Renal pelvis (tissue), 12 donors: ENCODE measurements around the gene PALS1. TPM values are rescaled to one million over a fixed set of nuclear protein-coding genes. Genes with fewer than 3 reads are reported as not detected.

Experiments
- DNase-seq: peaks from one replicate; pipeline ENCODE4 v3.0.0-alpha.2; 2013
- long read RNA-seq, 16 experiments: transcript quantifications; one replicate each; lab custom pipeline, GENCODE V29; 2026
- polyA plus RNA-seq, 3 donors: library from polyadenylated mRNA; unstranded; fragments of 120-200 nt; gene quantifications; one replicate each; pipeline ENCODE4 v1.2.1, GENCODE V29; 2013; ENCODE audit not compliant: insufficient read length in 3 of 3

PALS1 gene
- 100 to 1,000 TPM; 116 to 158 (median 124) TPM for polyA plus RNA-seq
- long read RNA-seq, donor 1, full-length matches to known transcripts, result 2 of 7 reads
- long read RNA-seq, donor 1, partial matches to known transcripts, result 0 of 7 reads
- long read RNA-seq, donor 1, other reads (novel, unspliced or antisense), result 5 of 7 reads
- long read RNA-seq, donor 2, full-length matches to known transcripts, result 11 of 75 reads
- long read RNA-seq, donor 2, partial matches to known transcripts, result 54 of 75 reads
- long read RNA-seq, donor 2, other reads (novel, unspliced or antisense), result 10 of 75 reads
- long read RNA-seq, donor 3, full-length matches to known transcripts, result 5 of 5 reads
- long read RNA-seq, donor 3, partial matches to known transcripts, result 0 of 5 reads
- long read RNA-seq, donor 3, other reads (novel, unspliced or antisense), result 0 of 5 reads
- long read RNA-seq, donor 4, full-length matches to known transcripts, result 2 of 7 reads
- long read RNA-seq, donor 4, partial matches to known transcripts, result 0 of 7 reads
- long read RNA-seq, donor 4, other reads (novel, unspliced or antisense), result 5 of 7 reads
- long read RNA-seq, donor 5, full-length matches to known transcripts, result 1 of 1 reads
- long read RNA-seq, donor 5, partial matches to known transcripts, result 0 of 1 reads
- long read RNA-seq, donor 5, other reads (novel, unspliced or antisense), result 0 of 1 reads
- long read RNA-seq, donor 6, full-length matches to known transcripts, result 7 of 109 reads
- long read RNA-seq, donor 6, partial matches to known transcripts, result 102 of 109 reads
- long read RNA-seq, donor 6, other reads (novel, unspliced or antisense), result 0 of 109 reads
- long read RNA-seq, donor 7, full-length matches to known transcripts, result 4 of 10 reads
- long read RNA-seq, donor 7, partial matches to known transcripts, result 0 of 10 reads
- long read RNA-seq, donor 7, other reads (novel, unspliced or antisense), result 6 of 10 reads
- long read RNA-seq, donor 8, partial matches to known transcripts, result 0 of 1 reads
- long read RNA-seq, donor 8, other reads (novel, unspliced or antisense), result 0 of 1 reads
- long read RNA-seq, donor 9, full-length matches to known transcripts, result 6 of 25 reads
- long read RNA-seq, donor 9, partial matches to known transcripts, result 19 of 25 reads
- long read RNA-seq, donor 9, other reads (novel, unspliced or antisense), result 0 of 25 reads
- long read RNA-seq, donor 10, full-length matches to known transcripts, result 5 of 5 reads
- long read RNA-seq, donor 10, partial matches to known transcripts, result 0 of 5 reads
- long read RNA-seq, donor 10, other reads (novel, unspliced or antisense), result 0 of 5 reads
- long read RNA-seq, donor 11, full-length matches to known transcripts, result 4 of 4 reads
- long read RNA-seq, donor 11, partial matches to known transcripts, result 0 of 4 reads
- long read RNA-seq, donor 11, other reads (novel, unspliced or antisense), result 0 of 4 reads
- long read RNA-seq, donor 12, full-length matches to known transcripts, result 10 of 15 reads
- long read RNA-seq, donor 12, partial matches to known transcripts, result 0 of 15 reads
- long read RNA-seq, donor 12, other reads (novel, unspliced or antisense), result 5 of 15 reads
- long read RNA-seq, donor 13, full-length matches to known transcripts, result 1 of 13 reads
- long read RNA-seq, donor 13, partial matches to known transcripts, result 12 of 13 reads
- long read RNA-seq, donor 13, other reads (novel, unspliced or antisense), result 0 of 13 reads
- long read RNA-seq, donor 14, result 0 reads
- long read RNA-seq, donor 15, result 0 reads
- long read RNA-seq, donor 16, full-length matches to known transcripts, result 2 of 9 reads
- long read RNA-seq, donor 16, partial matches to known transcripts, result 0 of 9 reads
- long read RNA-seq, donor 16, other reads (novel, unspliced or antisense), result 7 of 9 reads

GRCh38 chr14:67241411-67242167 lies at the start of gene PALS1:
PALS1 (plus strand) TSS chr14:67241435; CDS start chr14:67279171, 37,736 bp downstream.
- no peak for DNase-seq

GRCh38 chr14:67191768-67192290 lies 49.4 kb upstream of the PALS1 start:
- DNase-seq, result no peak

GRCh38 chr14:67192366-67192765 lies 48.9 kb upstream of the PALS1 start:
- DNase-seq, result no peak

- DNase-seq, result no peak
Measured at GRCh38 chr14:67195279-67195678, 46.0 kb upstream of the PALS1 start.

- no peak for DNase-seq
Measured at GRCh38 chr14:67199016-67199415, 42.2 kb upstream of the PALS1 start.

- DNase-seq, result no peak
Measured at GRCh38 chr14:67207810-67208209, 33.4 kb upstream of the PALS1 start.

GRCh38 chr14:67218126-67218525 lies 23.1 kb upstream of the PALS1 start:
- no peak for DNase-seq

- no peak for DNase-seq
Measured at GRCh38 chr14:67221248-67221981, 19.8 kb upstream of the PALS1 start.

GRCh38 chr14:67221982-67222328 lies 19.3 kb upstream of the PALS1 start:
- no peak for DNase-seq

- DNase-seq, result no peak
Measured at GRCh38 chr14:67225523-67225922, 15.7 kb upstream of the PALS1 start.

- no peak for DNase-seq
Measured at GRCh38 chr14:67228325-67228984, 12.8 kb upstream of the PALS1 start.

GRCh38 chr14:67232066-67232465 lies 9.2 kb upstream of the PALS1 start:
- DNase-seq, result no peak

GRCh38 chr14:67232621-67233020 lies 8.6 kb upstream of the PALS1 start:
- DNase-seq, result no peak

GRCh38 chr14:67237591-67237990 lies 3.6 kb upstream of the PALS1 start:
- no peak for DNase-seq

- no peak for DNase-seq
Measured at GRCh38 chr14:67239582-67239981, 1.7 kb upstream of the PALS1 start.

GRCh38 chr14:67240168-67240932 lies 885 bp upstream of the PALS1 start:
- no peak for DNase-seq

GRCh38 chr14:67240978-67241410 lies 241 bp upstream of the PALS1 start:
- DNase-seq, result peak; percentile 97

- no peak for DNase-seq
Measured at GRCh38 chr14:67242168-67242420, 859 bp downstream of the PALS1 start.
